GM12878 (cell line): Measurements from ENCODE around the gene LRRC7. TPM values are rescaled to one million over a fixed set of nuclear protein-coding genes. Genes with fewer than 3 reads are reported as not detected.

Source experiments
- ATAC-seq: fragments of 200-7000 bp; cut with Tn5 transposase; 3 replicates; pipeline ENCODE4 v1.9.1; 2020; ENCODE audit warnings: mild to moderate bottlenecking, moderate library complexity
- BruUV-seq: library from RNA; stranded (reverse); fragments of 400-500 nt; replicated peaks from 2 replicates; lab custom pipeline; 2021; lab: Mats Ljungman, UMichigan
- CTCF ChIA-PET: fragments of 300-600 bp; sonication (Branson Sonifier 250); formaldehyde crosslinking; extraction: SDS; loops from one replicate; lab custom pipeline; 2021; ENCODE audit warnings: inconsistent platforms; lab: Yijun Ruan, JAX
- POLR2A ChIA-PET: fragments of 350-600 bp; formaldehyde crosslinking; extraction: SDS; loops from one replicate; lab custom pipeline; 2021; ENCODE audit warnings: inconsistent platforms; lab: Charles Lee
- RAD21 ChIA-PET: fragments of 300-600 bp; sonication (Branson Sonifier 250); formaldehyde crosslinking; loops from one replicate; lab custom pipeline; 2023; ENCODE audit warnings: antibody characterized with exemption; ENCODE audit not compliant: unreplicated experiment; lab: Charles Lee
- SMC1A ChIA-PET: fragments of 300-600 bp; sonication (Branson Sonifier 250); formaldehyde crosslinking; loops from one replicate; lab custom pipeline; 2023; ENCODE audit not compliant: unreplicated experiment, uncharacterized antibody; lab: Charles Lee
- DNase-seq: peaks from one replicate; pipeline ENCODE4 v3.0.0-alpha.2; 2011; ENCODE audit warnings: low read depth, low spot score
- FAIRE-seq: peaks from 3 replicates; lab custom pipeline; 2011; peaks lifted over from hg19 to GRCh38; lab: Jason Lieb, UNC
- H2AFZ ChIP-seq: 2 replicates; pipeline ENCODE4 v1.6.0; 2011; ENCODE audit warnings: low read depth, low read length, control low read depth; ENCODE audit not compliant: control insufficient read depth
- H3K27ac ChIP-seq: 2 replicates; pipeline ENCODE4 v1.5.1; 2011; ENCODE audit warnings: control low read depth; ENCODE audit not compliant: control insufficient read depth, insufficient read depth
- H3K27me3 ChIP-seq, 2 experiments: replicated peaks in 1 of 2; 2 replicates each; pipeline versions ENCODE4 v1.6.0 to v1.6.1; 2011; ENCODE audit warnings: low read length in 1 of 2; ENCODE audit not compliant: control insufficient read depth in 2 of 2, insufficient read depth in 2 of 2
- H3K36me3 ChIP-seq, 2 experiments: 2 replicates each; pipeline ENCODE4 v1.5.1; 2011; ENCODE audit warnings: low read length in 1 of 2; ENCODE audit not compliant: control insufficient read depth in 2 of 2, insufficient read depth in 2 of 2
- H3K4me1 ChIP-seq: 2 replicates; pipeline ENCODE4 v1.6.1; 2011; ENCODE audit warnings: mild to moderate bottlenecking, low read length, moderate library complexity, mixed read lengths; ENCODE audit not compliant: control insufficient read depth, insufficient read depth
- H3K4me2 ChIP-seq: 2 replicates; pipeline ENCODE4 v1.6.0; 2011; ENCODE audit warnings: control low read depth; ENCODE audit not compliant: control insufficient read depth, insufficient read depth
- H3K4me3 ChIP-seq: fragments of 200-600 bp; sonication (generic); 2 replicates; pipeline ENCODE4 v1.5.1; 2016
- H3K79me2 ChIP-seq: 2 replicates; pipeline ENCODE4 v1.6.0; 2011; ENCODE audit warnings: low read length; ENCODE audit not compliant: control insufficient read depth, insufficient read depth
- H3K9ac ChIP-seq: 2 replicates; pipeline ENCODE4 v1.8.0; 2011; ENCODE audit warnings: low read length, control low read depth, mixed read lengths; ENCODE audit not compliant: control insufficient read depth, insufficient read depth
- H3K9me3 ChIP-seq: replicated peaks from 3 replicates; pipeline ENCODE4 v1.5.1; 2011; ENCODE audit warnings: mild to moderate bottlenecking, low read length; ENCODE audit not compliant: control insufficient read depth, insufficient read depth
- H4K20me1 ChIP-seq: 2 replicates; pipeline ENCODE4 v1.6.0; 2011; ENCODE audit not compliant: control insufficient read depth, insufficient read depth
- DPF2 ChIP-seq: fragments of 450-650 bp; IDR thresholded peaks from 2 replicates; pipeline ENCODE4 v1.6.1; 2017; ENCODE audit warnings: mild to moderate bottlenecking
- E2F4 ChIP-seq: IDR thresholded peaks from 2 replicates; pipeline ENCODE4 v1.6.1; 2012; ENCODE audit warnings: low read depth, low read length, improper control_type of control experiment
- MAX ChIP-seq: IDR thresholded peaks from 2 replicates; pipeline ENCODE4 v1.6.1; 2012; ENCODE audit warnings: low read depth, low read length, improper control_type of control experiment
- MYB ChIP-seq: fragments of 150-350 bp; IDR thresholded peaks from 2 replicates; pipeline ENCODE4 v1.6.1; 2014; ENCODE audit warnings: mild to moderate bottlenecking, low read depth, low read length, borderline replicate concordance
- SMC3 ChIP-seq: IDR thresholded peaks from 2 replicates; pipeline ENCODE4 v1.6.1; 2011; ENCODE audit warnings: low read length, improper control_type of control experiment, borderline replicate concordance
- SP1 ChIP-seq: IDR thresholded peaks from one replicate; pipeline ENCODE4 v1.6.1; 2011; ENCODE audit warnings: low read depth, low read length
- TCF12 ChIP-seq: IDR thresholded peaks from 2 replicates; pipeline ENCODE4 v1.6.1; 2011; ENCODE audit warnings: low read depth, mild to moderate bottlenecking, low read length
- TCF7 ChIP-seq: IDR thresholded peaks from 2 replicates; pipeline ENCODE4 v1.6.1; 2014; ENCODE audit warnings: antibody characterized with exemption, borderline replicate concordance
- ZBTB11 ChIP-seq: fragments of 450-650 bp; formaldehyde crosslinking; IDR thresholded peaks from 2 replicates; pipeline ENCODE4 v1.5.0; 2022; ENCODE audit warnings: mild to moderate bottlenecking, missing genetic modification characterization
- ZBTB40 ChIP-seq: fragments of 450-650 bp; IDR thresholded peaks from 2 replicates; pipeline ENCODE4 v1.6.1; 2016; ENCODE audit warnings: mild to moderate bottlenecking, moderate library complexity, borderline replicate concordance
- ZNF207 ChIP-seq: fragments of 450-650 bp; IDR thresholded peaks from 2 replicates; pipeline ENCODE4 v1.6.1; 2014; ENCODE audit warnings: antibody characterized with exemption, mild to moderate bottlenecking, borderline replicate concordance
- WGBS: methylation state at CpG from one replicate; pipeline ENCODE4 v1.1.6; 2016; ENCODE audit warnings: low lambda C conversion rate; ENCODE audit not compliant: insufficient replicate concordance, insufficient coverage; ENCODE audit errors: missing lambda C conversion rate; 5-methylcytosine and 5-hydroxymethylcytosine counted together
- in situ Hi-C: fragments of 300-500 bp; cut with MboI; formaldehyde crosslinking; loops from 9 replicates; pipeline ENCODE4 v1.14.3; 2018; ENCODE audit warnings: mixed read lengths
- intact Hi-C: fragments of 100-400 bp; cut with micrococcal nuclease; formaldehyde crosslinking; loops from one replicate; pipeline ENCODE4 v1.14.2; 2022; ENCODE audit not compliant: unreplicated experiment
- polyA plus RNA-seq, 11 experiments: library from polyadenylated mRNA; depleted of rRNA in 4 of 11; unstranded in 6 of 11; stranded (reverse) in 5 of 11; fragments of >200 nt; fragmentation: Nextera tagmentation in 4 of 11; fragmentation: Illumina TruSeq in 1 of 11; extraction: Ambion mirVana in 4 of 11; extraction: Trizol in 1 of 11; gene quantifications; 1 replicate in 1 of 11; 2 replicates in 10 of 11; pipeline versions ENCODE4 v1.2.1 to v1.2.3, GENCODE V29; 2011 to 2016; ENCODE audit warnings: inconsistent platforms in 2 of 11, missing spikeins in 2 of 11, low read depth in 1 of 11
- total RNA-seq, 4 experiments: library from RNA; depleted of rRNA in 3 of 4; stranded (reverse); fragments of >200 nt in 3 of 4; fragmentation: Illumina TruSeq in 1 of 4; extraction: Trizol in 1 of 4; gene quantifications; 2 replicates each; pipeline versions ENCODE4 v1.2.1 to v1.2.3, GENCODE V29; 2013 to 2021

Gene LRRC7
- total and polyA plus RNA-seq, 10 of the 15 experiments (the other 5 are each of a cell fraction or from before 2014, with no cell fraction given), result 0.05 to 1.4 (median 0.24) TPM; not detected in 5

- WGBS, result 0% methylated on average over 2 of the region's 2 CpGs
- no peak overlapping the region for H3K27ac ChIP-seq
- no peaks in the 10 kb centered on the region for H4K20me1 ChIP-seq
- no peak overlapping the region for H3K9ac ChIP-seq
- ATAC-seq (no peak), FAIRE-seq (no peak), DNase-seq (no peak)
- RAD21 ChIA-PET, result no interaction called here
- intact Hi-C loops (no loop called here), in situ Hi-C loops (no loop called here)
- CTCF ChIA-PET, result no interaction called here
- no peaks in the 10 kb centered on the region for H3K4me1 ChIP-seq
- POLR2A ChIA-PET, result no interaction called here
- H3K4me2 ChIP-seq, result no peak overlapping the region
- SMC1A ChIA-PET, result no interaction called here
- H3K9me3 ChIP-seq, result no peaks in the 10 kb centered on the region
- H3K27me3 ChIP-seq, result no peaks in the 10 kb centered on the region
- BruUV-seq, result no TSS peak
- H3K4me3 ChIP-seq, result no peak overlapping the region
- H3K79me2 ChIP-seq, result no peaks in the 10 kb centered on the region
- no peaks in the 10 kb centered on the region for H3K36me3 ChIP-seq
- TF ChIP-seq SP1 (no peak), ZBTB11 (CRISPR knock-in tag) (no peak), ZNF207 (no peak), MAX (no peak), MYB (no peak), DPF2 (no peak), ZBTB40 (no peak), SMC3 (no peak), TCF7 (no peak), TCF12 (no peak), E2F4 (no peak)
- H2AFZ ChIP-seq, result no peak overlapping the region
Observed at GRCh38 chr1:69527273-69527672, 40.4 kb upstream of the LRRC7 start.
